DMS153 treated with DMSO at 0.1 percent for 48 hours (cell line): ENCODE data around the gene FAHD2B.
"Not testable (repeated sequence)": the region's sequence is repeated elsewhere in the genome, so short reads cannot be mapped to it uniquely, and the experiment has no call there.

Source experiments
- DNase-seq: peaks from one replicate; lab custom pipeline; 2025; ENCODE audit not compliant: unreplicated experiment; lab: John Stamatoyannopoulos, UW

FAHD2B gene, protein sequence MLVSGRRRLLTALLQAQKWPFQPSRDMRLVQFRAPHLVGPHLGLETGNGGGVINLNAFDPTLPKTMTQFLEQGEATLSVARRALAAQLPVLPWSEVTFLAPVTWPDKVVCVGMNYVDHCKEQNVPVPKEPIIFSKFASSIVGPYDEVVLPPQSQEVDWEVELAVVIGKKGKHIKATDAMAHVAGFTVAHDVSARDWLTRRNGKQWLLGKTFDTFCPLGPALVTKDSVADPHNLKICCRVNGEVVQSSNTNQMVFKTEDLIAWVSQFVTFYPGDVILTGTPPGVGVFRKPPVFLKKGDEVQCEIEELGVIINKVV

DNA sequence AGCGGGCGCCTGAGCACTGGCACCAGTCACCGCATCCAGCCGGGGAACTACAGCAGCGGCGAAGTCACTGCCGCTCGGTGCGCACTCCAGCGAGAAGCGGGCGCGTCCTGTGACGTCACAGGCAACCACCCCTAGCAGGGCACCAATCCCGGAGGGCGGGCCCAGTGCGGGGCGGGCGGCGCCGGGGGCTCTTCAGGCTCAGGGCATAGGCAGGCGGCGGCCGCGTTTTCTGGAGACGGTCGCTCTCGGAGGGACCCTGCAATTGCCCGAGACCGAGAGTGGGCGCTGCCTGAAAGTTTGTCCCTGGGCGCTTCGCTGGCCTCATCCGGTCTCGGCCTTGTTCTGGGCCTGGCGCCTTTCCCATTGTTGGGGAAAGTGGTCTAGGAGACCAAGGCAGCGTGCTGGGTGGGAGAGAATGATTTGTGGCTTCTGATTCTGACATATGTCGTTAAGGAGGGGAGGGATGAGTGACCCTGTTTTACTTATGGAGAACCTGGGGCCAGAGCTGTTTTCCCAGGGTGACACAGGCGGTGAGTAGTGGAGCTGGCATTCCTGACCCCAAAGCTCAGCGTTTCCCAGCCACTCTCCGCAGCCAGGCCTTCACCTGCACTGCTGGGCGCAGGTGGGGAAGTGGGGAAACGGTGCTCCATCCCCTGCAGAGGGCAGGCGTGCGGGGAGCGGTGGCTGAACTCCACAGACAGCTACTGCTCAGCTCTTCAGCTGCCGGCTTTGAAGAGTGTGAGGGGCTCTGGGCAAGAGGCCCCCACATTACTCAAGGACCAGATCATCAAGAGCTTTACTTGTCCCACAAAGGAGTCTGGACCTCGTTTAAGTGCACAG lies at the start of gene FAHD2B:
TSS of gene FAHD2B (minus strand) at position 111 of the 840 bp plus-strand sequence. CDS start 3,176 bp downstream, outside the sequence.
- peak; percentile 14 for DNase-seq

DNA sequence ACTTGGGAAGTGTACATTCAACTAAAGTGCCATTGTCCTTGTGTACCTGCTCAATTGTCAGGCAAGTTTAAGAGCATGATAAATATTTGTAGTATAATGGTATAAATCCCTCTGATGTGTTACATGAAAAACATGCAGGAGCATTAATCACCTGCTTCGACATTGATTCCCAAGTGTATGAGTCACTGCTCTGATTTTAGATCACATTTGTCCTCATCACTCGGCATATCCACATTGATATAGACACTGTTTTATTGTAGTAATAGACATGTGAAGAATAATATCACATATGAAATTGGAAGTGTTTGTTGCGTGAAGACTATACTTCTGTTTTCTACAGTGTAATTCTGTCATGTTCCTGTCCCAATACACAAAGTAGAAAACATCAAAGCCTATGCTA lies 49.3 kb upstream of the FAHD2B start:
- not testable (repeated sequence) for DNase-seq

DNA sequence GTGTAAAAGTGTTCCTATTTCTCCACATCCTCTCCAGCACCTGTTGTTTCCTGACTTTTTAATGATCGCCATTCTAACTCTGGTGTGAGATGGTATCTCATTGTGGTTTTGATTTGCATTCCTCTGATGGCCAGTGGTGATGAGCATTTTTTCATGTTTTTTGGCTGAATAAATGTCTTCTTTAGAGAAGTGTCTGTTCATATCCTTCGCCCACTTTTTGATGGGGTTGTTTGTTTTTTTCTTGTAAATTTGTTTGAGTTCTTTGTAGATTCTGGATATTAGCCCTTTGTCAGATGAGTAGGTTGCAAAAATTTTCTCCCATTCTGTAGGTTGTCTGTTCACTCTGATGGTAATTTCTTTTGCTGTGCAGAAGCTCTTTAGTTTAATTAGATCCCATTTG lies 34.4 kb upstream of the FAHD2B start:
- DNase-seq: not testable (repeated sequence)

GRCh38 chr2:97113882-97114255 lies 19.2 kb upstream of the FAHD2B start:
- DNase-seq: not testable (repeated sequence)

- DNase-seq: not testable (repeated sequence)
These were observed 18.6 kb upstream of the FAHD2B start, which contains the start of gene ANKRD36 for GRCh38 chr2:97113050-97113881. ANKRD36 (plus strand) TSS chr2:97113153; CDS start chr2:97113740, 587 bp downstream.

DNA sequence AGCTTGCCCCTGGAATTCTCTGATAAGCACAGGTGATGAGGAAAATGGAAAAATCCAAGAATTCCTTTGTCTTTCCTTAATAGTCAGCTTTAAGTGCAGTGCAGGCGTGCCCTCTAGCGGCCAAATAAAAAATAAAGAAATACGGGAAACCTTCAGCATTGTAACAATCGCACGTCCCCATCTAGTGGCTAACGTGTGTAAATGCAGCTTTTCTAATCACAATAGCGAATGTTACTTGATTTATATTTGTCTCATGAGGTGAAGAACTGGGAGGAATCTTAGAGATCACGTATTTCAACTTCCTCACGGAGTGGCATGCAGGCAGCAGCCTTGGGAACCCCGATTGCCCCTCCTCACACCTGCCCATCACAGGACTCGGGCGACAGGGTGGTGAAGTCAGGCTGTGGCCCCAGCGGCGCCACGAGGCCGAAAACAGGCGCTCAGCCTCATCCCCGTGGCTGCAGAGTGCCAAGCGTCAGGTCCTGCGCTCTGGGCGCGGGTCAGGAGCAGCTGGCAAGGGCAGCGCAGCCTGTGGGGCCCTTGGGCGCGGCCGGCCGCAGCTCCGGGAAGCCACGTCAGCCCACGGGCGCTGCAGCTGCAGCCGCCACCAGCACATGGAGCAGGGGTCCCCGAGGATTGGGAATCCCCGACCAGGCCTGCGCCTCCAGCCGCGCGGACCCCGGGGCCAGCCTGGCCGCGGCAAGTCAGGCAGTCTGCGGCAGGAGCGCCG lies 17.8 kb upstream of the FAHD2B start:
- not testable (repeated sequence) for DNase-seq

GRCh38 chr2:97111246-97111645 lies 16.6 kb upstream of the FAHD2B start:
- not testable (repeated sequence) for DNase-seq

DNA sequence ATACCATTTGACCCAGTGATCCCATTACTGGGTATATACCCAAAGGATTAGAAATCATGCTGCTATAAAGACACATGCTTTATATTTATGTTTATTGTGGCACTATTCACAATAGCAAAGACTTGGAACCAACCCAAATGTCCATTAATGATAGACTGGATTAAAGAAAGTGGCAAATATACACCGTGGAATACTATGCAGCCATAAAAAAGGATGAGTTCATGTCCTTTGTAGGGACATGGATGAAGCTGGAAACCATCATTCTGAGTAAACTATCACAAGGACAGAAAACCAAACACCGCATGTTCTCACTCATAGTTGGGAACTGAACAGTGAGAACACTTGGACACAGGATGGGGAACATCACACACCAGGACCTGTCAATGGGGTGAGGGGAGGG lies 12.2 kb upstream of the FAHD2B start:
- DNase-seq: not testable (repeated sequence)

DNA sequence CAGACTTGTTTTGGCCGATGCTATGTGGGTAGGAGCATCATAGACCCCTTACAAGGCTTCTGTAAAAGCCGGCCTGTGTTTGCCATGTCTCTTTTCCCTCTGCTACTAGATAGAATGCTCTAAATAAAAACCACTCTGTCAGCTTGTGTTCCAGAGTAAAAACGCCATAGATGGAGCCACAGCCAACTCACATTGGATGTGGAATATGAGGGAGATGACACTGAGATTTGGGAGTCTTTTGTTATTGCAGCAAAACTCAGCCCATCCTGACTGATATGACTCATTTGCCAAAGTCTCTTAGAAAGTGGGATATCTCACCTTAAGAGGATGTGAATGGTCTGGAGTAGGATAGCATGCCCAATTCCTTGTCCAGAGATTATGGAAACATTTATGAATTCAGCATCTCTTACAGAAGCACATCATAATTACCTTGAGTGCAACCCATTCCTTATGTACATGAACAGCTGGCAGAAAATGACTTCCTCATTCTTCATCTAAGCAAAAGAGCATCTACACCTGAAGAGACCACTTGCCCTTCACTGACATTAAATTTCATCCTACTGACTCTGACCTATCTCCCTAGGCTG lies 4.2 kb upstream of the FAHD2B start:
- not testable (repeated sequence) for DNase-seq

DNA sequence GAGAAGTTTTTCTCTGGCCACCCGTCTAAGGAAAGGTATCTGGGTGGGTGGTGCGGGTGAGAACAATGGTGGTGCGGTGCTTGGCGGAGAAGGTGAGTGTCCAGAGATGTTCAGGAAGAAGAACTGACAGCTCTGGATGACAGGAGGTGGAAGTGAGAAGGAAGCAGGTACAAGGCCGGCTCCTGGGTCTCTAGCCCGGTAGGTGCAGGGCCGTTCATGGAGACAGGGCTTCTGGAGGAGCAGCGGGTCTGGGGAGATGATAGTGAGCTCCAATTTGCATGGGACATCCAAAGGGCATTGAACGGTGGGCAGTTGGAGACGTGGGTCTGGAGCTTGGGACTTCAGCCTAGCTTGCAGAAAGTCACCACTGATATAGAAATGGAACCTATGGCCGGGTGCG lies 979 bp upstream of the FAHD2B start:
- DNase-seq: no peak

GRCh38 chr2:97093983-97094771 lies 505 bp downstream of the FAHD2B start:
- not testable (repeated sequence) for DNase-seq

- DNase-seq: not testable (repeated sequence)
These were observed 1.7 kb downstream of the FAHD2B start for GRCh38 chr2:97092946-97093345.

GRCh38 chr2:97088706-97089105 lies 6.0 kb downstream of the FAHD2B start:
- DNase-seq: not testable (repeated sequence)

GRCh38 chr2:97085093-97085492 lies 9.6 kb downstream of the FAHD2B start:
- DNase-seq: not testable (repeated sequence)

- not testable (repeated sequence) for DNase-seq
These were observed 11.2 kb downstream of the FAHD2B start for GRCh38 chr2:97083516-97083915.

GRCh38 chr2:97082206-97082605 lies 12.5 kb downstream of the FAHD2B start:
- not testable (repeated sequence) for DNase-seq

GRCh38 chr2:97080855-97081254 lies 13.8 kb downstream of the FAHD2B start:
- DNase-seq: not testable (repeated sequence)

DNA sequence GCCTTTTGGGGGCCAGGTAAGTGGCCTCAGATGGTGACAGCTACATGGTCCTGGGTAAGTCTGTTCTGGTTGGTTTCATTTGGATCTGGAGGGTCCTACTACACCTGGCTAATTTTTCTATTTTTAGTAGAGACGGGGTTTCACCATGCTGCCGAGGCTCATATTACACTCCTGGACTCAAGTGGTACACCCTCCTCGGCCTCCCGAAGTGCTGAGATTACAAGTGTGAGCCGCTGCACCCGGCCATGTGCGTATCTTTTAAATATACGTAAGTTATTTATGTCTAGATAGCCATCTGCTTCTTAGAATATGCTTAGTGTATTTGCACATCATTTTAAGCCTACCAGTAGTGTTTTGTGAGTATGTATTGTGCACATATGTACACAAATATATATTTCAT lies 17.5 kb downstream of the FAHD2B start:
- DNase-seq: not testable (repeated sequence)

DNA sequence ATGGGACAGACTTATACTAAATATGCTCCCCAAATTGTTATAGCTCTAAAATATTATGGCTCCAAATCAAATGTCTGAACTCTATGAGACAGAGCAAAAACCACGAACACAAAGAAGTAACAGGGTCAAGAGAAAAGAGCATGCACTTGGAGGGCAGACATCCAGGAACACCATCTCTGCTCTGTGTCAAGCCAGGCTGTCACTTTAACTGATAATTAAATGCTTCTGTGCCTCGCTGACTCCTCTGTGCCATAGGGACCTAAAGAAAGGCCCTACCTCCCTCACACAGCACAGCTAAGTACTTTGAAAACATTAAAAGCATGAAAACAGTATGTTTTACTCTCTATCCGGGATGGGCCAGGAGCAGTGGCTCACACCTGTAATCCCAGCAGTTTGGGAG lies 23.8 kb downstream of the FAHD2B start:
- not testable (repeated sequence) for DNase-seq
